Measurements from ENCODE around the gene MMAB. TPM values are rescaled to one million over a fixed set of nuclear protein-coding genes. Genes with fewer than 3 reads are reported as not detected.

The MMAB gene
- total RNA-seq, 4 donors from 2014 or later, result 15.1 to 31.0 (median 21.7) TPM

- intact Hi-C loops (cut with DNase I; ENCODE audit: low total_unique reads), result no loop called here
- WGBS, 2 donors, result 75 to 78% methylated on average over 10 of the region's 10 CpGs
- no peak overlapping the region for H3K4me3 ChIP-seq (ENCODE audit: low read depth, poor library complexity, severe bottlenecking)
- DNase-seq (ENCODE audit: low spot score in 2 of 2), result no peak
- TF ChIP-seq CTCF (IDR thresholded peaks at IDR 0.05) (no peak), POLR2A (IDR thresholded peaks at IDR 0.05) (no peak)
Measured at GRCh38 chr12:109617491-109617890, 44.2 kb upstream of the MMAB start.

- no peak for DNase-seq (ENCODE audit: low spot score in 2 of 2)
- TF ChIP-seq CTCF (IDR thresholded peaks at IDR 0.05) (no peak), POLR2A (IDR thresholded peaks at IDR 0.05) (no peak)
- H3K4me3 ChIP-seq (ENCODE audit: low read depth, poor library complexity, severe bottlenecking), result no peak overlapping the region
- 55 to 57% methylated on average over 14 of the region's 14 CpGs for WGBS, 2 donors
- intact Hi-C loops (cut with DNase I; ENCODE audit: low total_unique reads), result no loop called here
Measured at GRCh38 chr12:109615556-109616229, 42.4 kb upstream of the MMAB start.

- TF ChIP-seq CTCF (IDR thresholded peaks at IDR 0.05) (no peak), POLR2A (IDR thresholded peaks at IDR 0.05) (no peak)
- 42 to 49% methylated on average over 26 of the region's 26 CpGs for WGBS, 2 donors
- intact Hi-C loops (cut with DNase I; ENCODE audit: low total_unique reads), result no loop called here
- no peak for DNase-seq (ENCODE audit: low spot score in 2 of 2)
- no peak overlapping the region for H3K4me3 ChIP-seq (ENCODE audit: low read depth, poor library complexity, severe bottlenecking)
Measured at GRCh38 chr12:109613649-109614455, 40.5 kb upstream of the MMAB start.

GRCh38 chr12:109612975-109613502 lies 39.7 kb upstream of the MMAB start:
- intact Hi-C loops (cut with DNase I; ENCODE audit: low total_unique reads), result no loop called here
- DNase-seq (ENCODE audit: low spot score in 2 of 2), result no peak
- no peak overlapping the region for H3K4me3 ChIP-seq (ENCODE audit: low read depth, poor library complexity, severe bottlenecking)
- TF ChIP-seq CTCF (IDR thresholded peaks at IDR 0.05), result no peak
- no peak for TF ChIP-seq POLR2A (IDR thresholded peaks at IDR 0.05)
- WGBS, 2 donors, result 52 to 65% methylated on average over 5 of the region's 5 CpGs

GRCh38 chr12:109612003-109612402 lies 38.7 kb upstream of the MMAB start:
- no peak for DNase-seq (ENCODE audit: low spot score in 2 of 2)
- 85 to 96% methylated on average over 2 to 3 of the region's 3 CpGs for WGBS, 2 donors
- TF ChIP-seq POLR2A (IDR thresholded peaks at IDR 0.05), result no peak
- no peak for TF ChIP-seq CTCF (IDR thresholded peaks at IDR 0.05)
- H3K4me3 ChIP-seq (ENCODE audit: low read depth, poor library complexity, severe bottlenecking), result no peak overlapping the region
- intact Hi-C loops (cut with DNase I; ENCODE audit: low total_unique reads), result no loop called here
